Lung microvascular endothelial cell (primary cell): Measurements from ENCODE around the gene GALE. TPM values are rescaled to one million over a fixed set of nuclear protein-coding genes. Genes with fewer than 3 reads are reported as not detected.
"Not testable (repeated sequence)": the region's sequence is repeated elsewhere in the genome, so short reads cannot be mapped to it uniquely, and the experiment has no call there.

ENCODE experiments used
- DNase-seq, 2 donors: peaks; one replicate each; pipeline versions ENCODE4 v3.0.0 to v3.0.0-alpha.2; 2010; ENCODE audit warnings: low read depth in 2 of 2
- total RNA-seq: library from RNA; depleted of rRNA; stranded (reverse); fragments of >200 nt; gene quantifications from 2 replicates; pipeline ENCODE4 v1.2.1, GENCODE V29; 2014

Gene GALE
- total RNA-seq, 1 donor from 2014 or later: 16.7 TPM

DNA sequence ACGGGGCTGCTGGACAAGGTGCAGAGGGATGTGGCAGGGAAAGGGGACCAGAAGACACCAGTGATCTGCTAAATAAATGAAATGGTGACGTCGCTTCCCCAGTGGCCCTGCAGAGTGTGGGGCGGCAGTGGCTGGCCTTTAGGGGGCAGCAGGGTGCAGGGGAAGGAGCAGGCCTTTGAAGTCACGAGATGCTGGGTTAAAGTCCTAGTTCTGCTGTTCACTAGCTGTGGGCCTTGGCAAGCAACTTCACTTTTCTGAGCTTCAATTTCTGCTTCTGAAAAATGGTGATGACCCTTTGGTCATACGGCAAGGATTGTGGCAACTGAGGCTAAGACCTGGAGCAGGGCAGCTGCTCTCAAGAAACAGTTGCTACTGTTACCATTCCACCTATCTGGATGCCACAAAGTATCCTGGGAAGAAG, 9.2 kb upstream of the GALE start:
- DNase-seq: peak; percentile 72 to 80

DNA sequence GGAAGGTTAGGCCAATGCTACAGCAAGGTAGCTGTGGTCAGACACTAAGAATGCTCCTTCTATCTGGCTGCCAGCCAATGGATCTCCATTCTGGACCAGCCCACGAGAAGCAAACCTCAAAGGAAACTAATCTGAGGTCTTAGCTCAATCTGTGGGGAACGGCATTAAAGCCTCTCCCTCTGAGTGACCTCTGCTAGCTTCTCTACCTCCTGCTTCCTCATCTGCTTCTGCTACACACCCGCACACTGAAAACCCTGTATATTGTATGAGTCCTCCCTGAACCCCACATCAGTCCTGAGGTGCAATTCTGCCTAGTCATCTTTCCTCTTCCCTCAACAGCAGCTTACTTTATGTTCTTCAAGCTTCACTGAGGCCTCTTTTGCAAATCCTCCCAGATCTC, 6.9 kb upstream of the GALE start:
- DNase-seq: no peak

DNA sequence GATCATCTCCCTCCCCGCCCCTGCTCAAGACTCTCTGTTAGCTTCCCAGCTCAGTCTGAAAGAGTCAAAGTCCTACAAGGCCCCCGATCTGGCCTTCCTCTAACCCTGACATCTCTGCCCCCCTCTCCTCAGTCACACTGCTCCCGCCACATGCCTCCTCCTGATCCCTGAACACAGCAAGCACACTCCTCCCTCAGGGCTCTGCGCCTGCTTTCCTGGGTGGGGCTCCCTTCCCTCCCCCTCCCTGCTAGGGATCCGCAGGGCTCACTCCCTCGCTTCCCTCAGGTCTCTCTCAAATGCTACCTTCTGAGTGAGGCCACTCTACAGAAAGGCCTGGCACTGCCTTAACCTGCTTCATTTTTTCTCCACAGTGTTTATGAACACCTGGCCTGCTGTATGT, 5.7 kb upstream of the GALE start:
- DNase-seq: no peak

DNA sequence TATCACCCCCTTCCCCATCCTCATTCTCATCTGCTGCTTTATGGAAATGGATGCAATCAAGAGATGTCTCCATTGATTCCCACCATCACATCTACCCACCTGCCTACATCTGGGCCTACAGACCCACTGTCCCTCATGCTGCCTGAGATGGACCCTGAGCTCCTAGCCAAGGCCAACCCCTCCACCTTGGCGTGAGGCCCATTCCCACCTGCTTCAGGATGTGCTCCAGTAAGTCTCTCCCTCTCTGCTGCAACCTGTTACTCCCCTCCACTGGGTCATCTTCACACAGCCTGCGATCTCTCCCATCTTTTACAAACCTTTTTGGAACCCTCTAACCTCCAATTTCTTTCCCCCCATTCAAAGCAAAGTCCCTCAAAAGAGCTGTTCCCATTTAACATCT, 4.5 kb upstream of the GALE start:
- DNase-seq: no peak

DNA sequence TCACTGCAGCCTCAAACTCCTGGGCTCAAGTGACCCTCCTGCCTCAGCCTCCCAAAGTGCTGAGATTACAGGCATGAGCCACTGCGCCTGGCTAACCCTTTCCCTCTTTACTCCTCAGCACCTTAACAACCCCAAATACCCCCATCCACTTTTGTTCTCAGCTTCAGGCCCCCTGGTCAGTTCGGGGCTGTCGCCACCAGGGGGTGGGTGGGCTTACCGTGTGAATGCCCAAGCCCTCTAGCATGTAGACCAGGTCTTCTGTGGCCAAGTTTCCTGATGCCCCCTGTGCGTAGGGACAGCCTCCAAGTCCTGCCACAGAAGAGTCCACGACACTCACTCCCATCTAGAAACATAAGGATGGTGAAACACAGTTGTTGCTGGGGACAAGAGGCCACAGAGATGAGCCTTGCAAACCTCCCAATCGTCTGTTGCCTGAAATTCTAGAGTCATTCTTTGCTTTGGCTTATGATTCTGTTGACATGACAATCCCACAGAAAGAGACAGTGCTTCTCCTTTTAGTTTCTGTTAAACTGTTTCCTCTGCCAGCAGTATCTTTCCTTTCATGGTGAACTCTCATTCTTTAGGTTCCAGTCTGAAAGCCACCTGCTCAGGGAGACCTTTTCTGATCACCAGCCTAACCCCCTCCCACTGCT, 3.8 kb upstream of the GALE start:
- DNase-seq: no peak

DNA sequence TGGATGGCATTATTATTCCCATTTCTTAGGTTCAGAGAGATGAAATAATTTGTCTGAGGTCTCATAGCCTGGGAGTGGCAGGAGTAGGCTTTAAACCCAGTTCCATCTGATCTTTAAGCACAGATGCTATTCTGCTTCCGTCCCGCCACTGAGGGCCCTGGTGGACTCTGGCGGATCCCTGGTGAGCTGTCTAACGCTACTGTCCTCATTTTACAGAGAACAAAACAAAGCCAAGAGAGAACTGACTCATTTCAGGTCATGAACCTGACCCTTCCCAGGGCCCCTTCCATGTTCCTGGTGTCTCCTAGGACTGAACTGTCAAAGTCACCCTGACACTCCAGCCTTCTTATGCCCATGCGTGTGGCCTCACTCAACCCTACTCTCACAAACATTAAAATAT, 3.1 kb upstream of the GALE start:
- no peak for DNase-seq

DNA sequence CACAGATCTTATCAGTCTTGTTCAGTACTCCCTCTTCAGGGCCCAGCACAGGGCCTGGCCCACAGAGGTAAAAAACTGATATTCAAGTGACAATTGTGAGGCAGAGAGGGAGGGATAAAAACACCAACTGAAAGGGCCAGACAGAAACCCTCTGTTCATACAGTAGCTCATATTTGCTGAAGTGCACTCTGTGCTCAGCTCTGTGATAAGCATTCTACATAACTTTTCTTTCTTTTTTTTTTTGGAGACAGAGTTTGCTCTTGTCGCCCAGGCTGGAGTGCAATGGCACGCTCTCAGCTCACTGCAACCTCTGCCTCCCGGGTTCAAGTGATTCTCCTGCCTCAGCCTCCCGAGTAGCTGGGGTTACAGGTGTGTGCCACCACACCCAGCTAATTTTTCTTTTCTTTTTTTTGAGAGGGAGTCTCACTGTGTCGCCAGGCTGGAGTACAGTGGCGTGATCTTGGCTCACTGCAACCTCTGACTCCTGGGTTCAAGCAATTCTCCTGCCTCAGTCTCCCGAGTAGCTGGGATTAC, 2.3 kb upstream of the GALE start:
- DNase-seq: not testable (repeated sequence)

DNA sequence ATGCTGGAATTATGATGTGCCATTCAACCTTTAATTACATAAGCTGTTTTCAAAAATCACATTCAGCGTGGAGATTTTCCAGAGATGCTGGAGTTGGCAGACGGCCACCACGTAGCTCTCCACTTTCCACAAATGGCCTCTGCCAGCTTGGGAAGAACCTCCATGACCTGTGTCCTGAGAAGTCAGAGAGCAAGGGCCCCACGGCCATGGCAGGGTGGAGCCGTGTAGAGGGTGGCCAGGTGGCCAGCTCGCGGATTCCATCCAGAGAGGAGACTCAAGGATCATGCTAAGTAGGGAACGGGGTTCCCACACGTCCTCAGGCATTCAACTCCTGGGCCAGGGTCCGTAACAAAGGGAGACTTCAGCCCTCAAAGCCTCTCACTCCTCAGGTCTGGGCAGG, 1.3 kb upstream of the GALE start:
- DNase-seq: no peak

DNA sequence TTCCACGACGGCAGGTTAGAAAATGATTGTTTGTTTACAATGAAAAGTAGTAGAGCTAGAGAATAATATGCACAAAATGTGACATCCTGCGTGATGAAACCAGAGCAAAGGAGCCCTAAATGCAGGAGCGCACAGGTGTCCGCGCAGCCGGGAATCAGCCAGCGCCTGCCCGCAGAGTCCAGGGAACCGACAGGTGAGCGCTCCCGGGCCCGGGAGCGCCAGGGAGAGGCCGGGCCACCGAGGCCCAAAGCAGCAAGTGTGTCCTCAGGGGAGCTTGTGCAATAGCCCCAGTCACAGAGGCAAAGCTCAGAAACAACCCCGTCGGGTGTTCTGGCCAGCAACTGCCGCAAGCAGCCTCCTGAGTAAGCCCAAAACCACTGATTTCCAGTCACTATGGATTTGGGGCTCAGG, 789 bp upstream of the GALE start:
- no peak for DNase-seq

DNA sequence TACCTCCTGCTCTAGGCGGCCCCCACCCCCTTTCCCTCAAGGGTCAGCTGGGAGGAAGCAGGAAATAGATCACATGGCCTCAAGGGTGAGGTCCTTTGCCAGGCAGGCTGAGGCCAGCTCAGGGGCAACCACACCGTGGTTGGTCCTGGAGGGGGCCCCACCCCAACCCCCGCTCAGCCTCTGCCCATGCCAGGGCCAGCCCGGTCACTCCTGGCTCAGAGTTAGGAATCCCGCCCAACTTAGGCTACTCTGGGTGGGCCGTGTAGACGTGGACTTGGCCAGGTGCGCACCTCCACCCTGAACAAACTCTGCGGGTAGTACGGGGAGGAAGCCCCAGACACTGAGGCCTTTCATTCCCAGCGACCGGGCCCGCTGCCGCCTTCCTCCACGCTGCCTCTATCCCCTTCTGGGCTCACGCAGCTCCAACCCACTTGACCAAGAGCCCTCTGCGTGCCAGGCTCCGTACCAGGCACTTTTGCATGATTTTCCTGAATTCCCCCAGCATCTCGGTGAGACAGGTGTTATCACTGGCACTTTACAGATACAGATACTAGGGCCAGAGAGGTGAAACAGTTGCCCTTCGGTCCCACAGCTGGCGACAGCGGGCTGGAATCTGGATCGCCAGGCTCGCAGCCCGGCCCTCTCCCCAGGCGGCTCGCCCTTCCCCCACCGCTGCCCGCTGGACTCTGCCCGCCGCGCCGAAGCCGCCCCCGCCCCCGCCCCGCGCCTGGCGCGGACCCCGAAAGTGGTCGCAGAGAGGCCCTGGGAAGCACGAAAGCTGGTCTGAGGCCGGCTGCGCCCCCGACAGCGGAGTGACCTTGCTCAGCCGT, 769 bp downstream of the GALE start:
- peak; percentile 62 to 88 for DNase-seq

DNA sequence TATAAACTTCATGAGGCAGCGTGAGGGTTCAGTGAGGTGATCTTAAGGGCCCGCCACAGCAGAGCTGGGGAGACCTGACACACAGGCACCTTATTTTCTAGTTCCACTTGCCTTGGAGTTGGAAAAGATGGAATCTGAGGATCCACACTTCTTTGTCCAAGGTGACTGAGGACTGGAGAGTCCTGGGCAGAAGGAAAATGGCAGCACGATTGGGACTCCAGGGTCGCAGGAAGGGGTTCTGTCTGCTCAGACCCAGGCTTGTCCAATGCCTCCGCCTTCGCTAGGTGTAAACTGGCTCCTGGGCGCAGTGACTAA, 1.3 kb downstream of the GALE start:
- no peak for DNase-seq

DNA sequence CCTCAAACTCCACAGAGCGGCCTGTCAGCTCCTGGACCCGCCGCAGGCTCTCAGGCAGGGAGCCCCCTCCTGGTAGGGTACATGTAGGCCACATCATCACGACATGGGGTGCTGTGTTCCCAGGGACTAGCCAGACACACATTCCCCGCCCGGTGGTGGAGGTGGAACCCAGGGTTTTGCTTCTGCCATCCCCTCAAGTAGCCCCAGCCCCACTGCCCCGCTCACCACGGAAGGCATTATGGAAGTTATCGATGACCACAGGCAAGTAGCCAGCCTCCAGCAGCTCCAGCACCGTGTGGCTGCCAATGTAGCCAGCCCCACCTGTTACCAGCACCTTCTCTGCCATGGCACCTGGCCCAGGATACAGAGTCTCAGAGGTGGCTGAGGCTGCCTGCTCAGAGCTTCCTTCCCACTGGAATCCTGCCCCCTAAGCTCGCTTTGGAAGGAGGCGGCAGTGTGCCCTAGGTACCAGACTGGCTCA, 1.9 kb downstream of the GALE start:
- no peak for DNase-seq

DNA sequence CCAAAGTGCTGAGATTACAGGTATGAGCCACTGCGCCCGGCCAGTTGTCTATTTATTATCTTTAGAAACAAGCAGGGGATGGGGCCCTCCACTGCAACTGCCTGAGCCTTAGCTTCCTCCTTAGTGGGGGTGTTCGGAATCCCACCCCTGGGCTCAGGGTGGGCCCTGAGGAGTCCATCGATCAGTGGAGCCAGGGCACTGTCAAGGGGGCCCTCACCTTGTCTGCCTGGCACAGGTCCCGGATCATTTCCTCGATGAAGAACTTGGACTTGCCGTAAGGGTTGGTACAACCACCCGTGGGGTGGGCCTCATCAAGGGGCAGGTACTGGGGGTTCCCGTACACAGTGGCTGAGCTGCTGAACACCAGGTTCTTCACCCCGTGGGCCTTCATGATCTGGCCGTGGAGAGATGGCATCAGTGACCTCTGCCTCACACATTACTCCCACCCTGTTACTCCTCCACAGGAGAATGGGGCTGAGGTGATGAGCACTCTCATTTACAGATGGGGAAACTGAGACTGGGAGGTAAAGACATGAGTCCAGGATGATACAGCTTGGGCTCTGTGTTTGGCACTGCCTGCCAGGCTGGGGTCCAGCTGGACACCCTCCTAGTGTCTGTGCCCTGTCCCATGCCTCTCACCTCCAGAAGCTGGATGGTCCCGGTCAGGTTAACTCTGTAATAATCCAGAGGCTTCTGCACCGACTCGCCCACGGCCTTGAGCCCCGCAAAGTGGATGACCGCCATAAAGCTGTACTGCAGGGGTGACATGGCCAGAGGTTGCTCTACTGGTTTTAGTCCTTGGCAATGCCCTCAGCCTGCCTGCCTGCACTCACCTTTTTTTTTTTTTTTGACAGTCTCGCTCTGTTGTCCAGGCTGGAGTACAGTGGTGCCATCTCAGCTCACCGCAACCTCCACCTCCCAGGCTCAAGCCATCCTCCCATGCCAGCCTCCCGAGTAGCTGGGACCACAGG, 2.8 kb downstream of the GALE start:
- DNase-seq: no peak

DNA sequence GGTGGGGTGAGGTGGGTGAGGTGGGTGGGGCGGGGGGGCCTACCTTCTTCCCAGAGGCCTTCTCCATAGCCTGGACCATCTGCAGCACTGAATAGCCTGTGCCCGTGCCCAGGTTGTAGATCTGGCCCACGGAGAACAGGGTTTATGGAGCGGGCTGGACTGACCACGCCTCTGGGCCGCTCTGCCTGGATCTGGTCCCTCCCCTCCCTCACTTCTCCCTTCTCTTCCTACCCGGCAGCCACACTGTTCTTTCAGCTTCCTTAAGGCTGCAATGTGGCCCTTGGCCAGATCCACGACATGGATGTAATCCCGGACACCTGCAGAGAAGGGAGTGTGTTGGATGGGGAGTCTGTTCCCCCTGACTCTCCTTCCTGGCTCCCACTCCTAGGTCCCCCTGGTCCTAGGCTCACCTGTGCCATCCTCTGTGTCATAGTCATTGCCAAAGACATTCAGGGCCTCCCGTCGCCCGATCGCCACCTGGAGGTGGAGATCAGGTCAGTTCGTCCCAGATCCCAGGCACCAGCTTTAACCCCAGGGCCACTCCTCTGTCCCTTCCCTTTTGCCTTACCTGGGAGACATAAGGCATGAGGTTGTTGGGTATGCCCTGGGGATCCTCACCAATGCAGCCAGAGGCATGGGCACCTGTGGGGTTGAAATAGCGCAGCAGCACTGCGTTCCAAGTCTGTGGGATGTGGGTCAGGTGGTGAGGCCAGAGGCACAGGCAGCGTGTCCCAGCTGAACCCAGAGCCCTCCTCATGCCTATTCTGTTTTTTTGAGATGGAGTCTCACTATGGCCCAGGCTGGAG, 3.9 kb downstream of the GALE start:
- DNase-seq: no peak

DNA sequence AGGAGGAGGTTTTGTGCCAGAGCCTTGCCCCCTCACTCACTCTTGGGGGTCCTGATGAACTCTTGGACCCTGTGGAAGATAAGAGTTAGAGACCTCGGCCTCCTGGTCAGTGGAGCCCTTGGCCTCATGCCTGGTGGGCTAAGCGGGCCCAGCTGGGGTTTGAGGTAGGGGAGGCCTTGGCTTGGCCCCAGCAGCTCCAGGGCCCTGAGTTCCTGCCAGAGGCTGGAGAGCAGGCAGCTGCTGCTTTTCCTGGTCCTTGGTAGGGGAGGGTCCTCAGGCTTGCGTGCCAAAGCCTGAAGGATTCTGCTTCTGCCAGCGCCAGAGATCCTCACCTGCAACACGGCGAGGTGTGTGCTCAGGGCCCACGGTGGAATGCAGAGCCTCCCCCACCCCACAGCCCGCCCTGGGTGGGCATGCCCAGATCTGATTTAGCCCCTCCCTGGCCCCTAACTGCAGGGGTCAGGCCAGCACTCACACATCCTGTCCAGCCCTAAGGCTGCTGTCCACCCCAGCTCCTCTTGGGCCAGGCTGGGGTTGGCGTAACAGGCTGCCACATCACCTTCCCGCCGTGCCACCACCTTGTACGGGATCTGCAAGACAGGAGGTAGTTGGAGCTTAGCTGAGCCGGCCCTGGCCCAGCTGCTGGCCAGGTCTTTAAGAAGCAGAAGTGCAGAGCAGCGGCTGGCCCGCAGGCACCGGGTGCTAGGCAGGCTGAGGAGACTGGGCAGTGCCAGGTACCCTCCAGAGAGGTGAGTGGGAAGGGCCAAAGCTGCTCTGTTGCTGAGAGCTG, 4.7 kb downstream of the GALE start:
- DNase-seq: no peak

DNA sequence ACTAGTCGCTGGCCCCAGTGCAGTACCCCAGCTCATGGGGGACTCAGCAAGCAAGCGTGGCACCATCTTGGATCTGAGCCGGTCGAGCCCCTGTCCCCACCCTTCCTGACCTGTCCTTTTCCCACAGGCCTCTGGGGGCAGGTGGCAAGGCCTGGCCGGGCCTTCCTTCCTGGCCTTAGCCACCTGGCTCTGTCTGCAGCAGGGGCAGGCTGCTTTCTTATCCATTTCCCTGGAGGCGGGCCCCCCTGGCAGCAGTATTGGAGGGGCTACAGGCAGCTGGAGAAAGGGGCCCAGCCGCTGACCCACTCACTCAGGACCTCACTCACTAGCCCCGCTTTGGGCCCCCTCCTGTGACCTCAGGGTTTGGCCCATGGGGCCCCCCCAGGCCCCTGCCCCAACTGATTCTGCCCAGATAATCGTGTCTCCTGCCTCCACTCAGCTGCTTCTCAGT, 5.8 kb downstream of the GALE start:
- not testable (repeated sequence) for DNase-seq

DNA sequence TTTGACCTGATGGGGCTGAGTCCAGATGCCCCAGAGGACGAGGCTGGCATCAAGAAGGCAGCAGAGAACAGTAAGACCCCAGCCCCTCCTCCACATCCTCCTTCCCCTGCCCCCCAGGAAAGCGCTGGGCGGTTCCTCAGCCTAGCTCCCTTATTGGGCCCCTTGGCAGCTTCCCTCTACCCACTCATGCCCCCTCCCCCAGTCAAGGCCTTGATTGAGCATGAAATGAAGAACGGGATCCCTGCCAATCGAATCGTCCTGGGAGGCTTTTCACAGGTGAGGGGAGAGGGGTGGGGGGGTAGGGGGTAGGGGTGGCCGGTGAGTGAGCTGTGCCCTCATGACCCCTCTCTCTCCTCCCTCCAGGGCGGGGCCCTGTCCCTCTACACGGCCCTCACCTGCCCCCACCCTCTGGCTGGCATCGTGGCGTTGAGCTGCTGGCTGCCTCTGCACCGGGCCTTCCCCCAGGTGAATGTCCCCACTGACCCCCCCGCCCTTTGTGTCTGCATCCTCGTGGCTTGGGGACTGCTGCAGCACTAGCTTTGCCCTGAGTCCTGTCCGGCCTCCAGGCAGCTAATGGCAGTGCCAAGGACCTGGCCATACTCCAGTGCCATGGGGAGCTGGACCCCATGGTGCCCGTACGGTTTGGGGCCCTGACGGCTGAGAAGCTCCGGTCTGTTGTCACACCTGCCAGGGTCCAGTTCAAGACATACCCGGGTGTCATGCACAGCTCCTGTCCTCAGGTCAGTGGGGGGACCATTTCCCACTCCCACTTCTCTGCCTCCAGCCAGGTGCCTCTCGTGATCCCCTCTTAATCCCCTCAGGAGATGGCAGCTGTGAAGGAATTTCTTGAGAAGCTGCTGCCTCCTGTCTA, 6.5 kb downstream of the GALE start:
- no peak for DNase-seq

DNA sequence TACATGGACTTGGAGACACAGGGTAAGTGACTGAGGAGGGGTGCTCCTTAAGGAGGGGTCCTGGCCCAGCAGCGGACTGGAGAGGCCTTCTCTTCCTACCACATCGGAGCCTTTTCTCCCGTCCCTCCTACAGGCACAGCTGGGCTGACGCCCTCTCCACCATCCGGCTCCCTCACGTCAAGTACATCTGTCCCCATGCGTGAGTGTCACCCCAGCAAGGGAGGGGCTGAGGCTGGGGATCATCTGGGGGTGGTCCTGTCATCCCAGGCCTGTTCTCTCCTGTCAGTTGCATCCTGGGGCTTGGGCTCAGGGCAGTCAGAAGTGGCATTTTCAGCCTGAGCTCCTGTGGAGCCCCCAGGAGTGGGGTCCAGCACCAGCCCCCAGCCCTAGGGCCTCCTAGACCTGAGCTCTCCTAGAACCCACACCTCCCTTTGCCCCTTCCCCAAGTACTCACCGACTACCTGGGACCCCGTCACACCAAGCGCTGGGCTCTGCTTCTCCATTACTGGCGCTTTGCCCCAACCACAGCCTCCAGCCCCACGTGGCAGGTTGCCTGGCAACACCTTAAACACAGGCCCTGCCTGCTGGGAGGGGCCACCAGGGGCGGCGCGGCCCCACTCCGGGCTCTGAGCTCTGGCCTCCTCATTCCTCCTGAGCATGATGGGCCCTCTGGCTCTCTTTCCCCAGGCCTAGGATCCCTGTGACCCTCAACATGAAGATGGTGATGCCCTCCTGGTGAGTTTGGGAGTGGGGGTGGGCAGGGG, 7.4 kb downstream of the GALE start:
- peak; percentile 53 to 54 for DNase-seq
